DOHH2 (cell line): ENCODE results near the gene LDAF1.

ENCODE experiments used
- CTCF ChIP-seq: fragments of 200-600 bp; sonication (generic); IDR thresholded peaks from one replicate; pipeline ENCODE4 v1.5.1; 2014; ENCODE audit warnings: antibody characterized with exemption, mild to moderate bottlenecking, low read depth, low read length; ENCODE audit not compliant: poor library complexity, severe bottlenecking
- EZH2phosphoT487 ChIP-seq: fragments of 200-600 bp; sonication (generic); IDR thresholded peaks from 2 replicates; pipeline ENCODE4 v1.6.1; 2017; ENCODE audit warnings: borderline replicate concordance, mild to moderate bottlenecking, antibody characterized with exemption, low read length, moderate library complexity, mixed read lengths

- TF ChIP-seq CTCF (no peak), EZH2phosphoT487 (no peak)
These were observed 34.5 kb downstream of the LDAF1 start for GRCh38 chr16:21192991-21193390.
